ENCODE measurements around the gene TRIL. TPM values are rescaled to one million over a fixed set of nuclear protein-coding genes. Genes with fewer than 3 reads are reported as not detected.

TRIL gene
- total RNA-seq, 6 experiments from 2014 or later = 0.07 to 0.08 TPM; not detected in 4

GRCh38 chr7:29000717-29001076 lies 42.6 kb upstream of the TRIL start:
- Mint-ChIP-seq H3K27ac (no peak overlapping the region), H3K4me1 (ENCODE audit: low read depth) (no peaks in the 10 kb centered on the region; the same call in 1 of the 2 replicates), H3K4me3 (no peak overlapping the region), H3K27me3 (ENCODE audit: insufficient read depth) (peaks cover 13% of the 10 kb centered on the region), H3K9me3 (no peaks in the 10 kb centered on the region), H3K36me3 (ENCODE audit: low read depth) (no peaks in the 10 kb centered on the region)
- no peak for TF ChIP-seq CTCF (IDR thresholded peaks at IDR 0.05)
- no peak for DNase-seq

- DNase-seq = no peak
- Mint-ChIP-seq H3K36me3 (ENCODE audit: low read depth) (no peaks in the 10 kb centered on the region), H3K9me3 (no peaks in the 10 kb centered on the region), H3K4me1 (ENCODE audit: low read depth) (no peaks in the 10 kb centered on the region; the same call in 1 of the 2 replicates), H3K27me3 (ENCODE audit: insufficient read depth) (peaks cover 11% of the 10 kb centered on the region), H3K4me3 (no peak overlapping the region), H3K27ac (no peak overlapping the region)
- no peak for TF ChIP-seq CTCF (IDR thresholded peaks at IDR 0.05)
Measured at GRCh38 chr7:28999895-29000716, 42.0 kb upstream of the TRIL start.

GRCh38 chr7:28999427-28999826 lies 41.3 kb upstream of the TRIL start:
- H3K9me3 Mint-ChIP-seq = no peaks in the 10 kb centered on the region
- no peak overlapping the region for H3K4me3 Mint-ChIP-seq
- H3K36me3 Mint-ChIP-seq (ENCODE audit: low read depth) = no peaks in the 10 kb centered on the region
- no peaks in the 10 kb centered on the region; the same call in 1 of the 2 replicates for H3K4me1 Mint-ChIP-seq (ENCODE audit: low read depth)
- peaks cover 11% of the 10 kb centered on the region for H3K27me3 Mint-ChIP-seq (ENCODE audit: insufficient read depth)
- no peak for TF ChIP-seq CTCF (IDR thresholded peaks at IDR 0.05)
- no peak overlapping the region for H3K27ac Mint-ChIP-seq
- no peak for DNase-seq

- Mint-ChIP-seq H3K9me3 (no peaks in the 10 kb centered on the region), H3K4me3 (no peak overlapping the region), H3K27ac (no peak overlapping the region), H3K4me1 (ENCODE audit: low read depth) (no peaks in the 10 kb centered on the region; the same call in 1 of the 2 replicates), H3K27me3 (ENCODE audit: insufficient read depth) (peaks cover 11% of the 10 kb centered on the region), H3K36me3 (ENCODE audit: low read depth) (no peaks in the 10 kb centered on the region)
- DNase-seq = no peak
- TF ChIP-seq CTCF (IDR thresholded peaks at IDR 0.05) = no peak
Measured at GRCh38 chr7:28998105-28998504, 40.0 kb upstream of the TRIL start.

GRCh38 chr7:28996836-28997235 lies 38.7 kb upstream of the TRIL start:
- TF ChIP-seq CTCF (IDR thresholded peaks at IDR 0.05) = no peak
- no peaks in the 10 kb centered on the region; the same call in 1 of the 2 replicates for H3K4me1 Mint-ChIP-seq (ENCODE audit: low read depth)
- H3K27ac Mint-ChIP-seq = no peak overlapping the region
- no peak for DNase-seq
- H3K27me3 Mint-ChIP-seq (ENCODE audit: insufficient read depth) = peaks cover 12% of the 10 kb centered on the region
- no peaks in the 10 kb centered on the region for H3K9me3 Mint-ChIP-seq
- H3K36me3 Mint-ChIP-seq (ENCODE audit: low read depth) = no peaks in the 10 kb centered on the region
- H3K4me3 Mint-ChIP-seq = no peak overlapping the region

All from HFFc6 (cell line).